CD4-positive, alpha-beta T cell treated with Interleukin-15 for 1 hour (primary cell): ENCODE results near the gene SCNN1A.
"Not testable (repeated sequence)": the region's sequence is repeated elsewhere in the genome, so short reads cannot be mapped to it uniquely, and the experiment has no call there.

ENCODE experiments used
- DNase-seq: peaks from one replicate; pipeline ENCODE4 v3.0.0-alpha.2; 2020

Gene SCNN1A

GRCh38 chr12:6346235-6346832 lies 29.0 kb downstream of the SCNN1A start:
- DNase-seq, result no peak

GRCh38 chr12:6345319-6346091 lies 29.9 kb downstream of the SCNN1A start:
- peak; percentile 75 for DNase-seq

GRCh38 chr12:6344101-6344660 lies 31.2 kb downstream of the SCNN1A start:
- DNase-seq, result not testable (repeated sequence)

GRCh38 chr12:6343518-6343917 lies 31.8 kb downstream of the SCNN1A start:
- no peak for DNase-seq

- no peak for DNase-seq
These were observed 33.0 kb downstream of the SCNN1A start for GRCh38 chr12:6342140-6342889.

GRCh38 chr12:6341417-6342139 lies 33.8 kb downstream of the SCNN1A start, which contains the start of gene TNFRSF1A:
TNFRSF1A (minus strand) TSS chr12:6342076; CDS start chr12:6341814, 262 bp downstream.
- DNase-seq, result peak; percentile 51

GRCh38 chr12:6340745-6341416 lies 34.5 kb downstream of the SCNN1A start:
- DNase-seq, result no peak

GRCh38 chr12:6340032-6340638 lies 35.2 kb downstream of the SCNN1A start:
- no peak for DNase-seq

- no peak for DNase-seq
These were observed 36.4 kb downstream of the SCNN1A start for GRCh38 chr12:6338955-6339354.

GRCh38 chr12:6338536-6338935 lies 36.8 kb downstream of the SCNN1A start:
- DNase-seq, result not testable (repeated sequence)

- no peak for DNase-seq
These were observed 37.4 kb downstream of the SCNN1A start for GRCh38 chr12:6337958-6338433.

GRCh38 chr12:6336889-6337853 lies 38.2 kb downstream of the SCNN1A start:
- DNase-seq, result peak; percentile 61

GRCh38 chr12:6336079-6336888 lies 39.1 kb downstream of the SCNN1A start:
- peak; percentile 75 for DNase-seq

GRCh38 chr12:6335451-6336078 lies 39.8 kb downstream of the SCNN1A start:
- DNase-seq, result peak; percentile 84

- DNase-seq, result no peak
These were observed 40.4 kb downstream of the SCNN1A start for GRCh38 chr12:6334940-6335450.

- no peak for DNase-seq
These were observed 41.0 kb downstream of the SCNN1A start for GRCh38 chr12:6334359-6334758.

GRCh38 chr12:6333566-6333965 lies 41.8 kb downstream of the SCNN1A start:
- DNase-seq, result no peak

GRCh38 chr12:6333029-6333428 lies 42.3 kb downstream of the SCNN1A start:
- peak; percentile 59 for DNase-seq

- no peak for DNase-seq
These were observed 42.9 kb downstream of the SCNN1A start for GRCh38 chr12:6332459-6332858.
